ENCODE data around the gene PGM3. TPM values are rescaled to one million over a fixed set of nuclear protein-coding genes. Genes with fewer than 3 reads are reported as not detected.
"Not testable (repeated sequence)": the region's sequence is repeated elsewhere in the genome, so short reads cannot be mapped to it uniquely, and the experiment has no call there.

Gene PGM3
- total RNA-seq, 1 donor from 2014 or later, result 151 TPM

DNA sequence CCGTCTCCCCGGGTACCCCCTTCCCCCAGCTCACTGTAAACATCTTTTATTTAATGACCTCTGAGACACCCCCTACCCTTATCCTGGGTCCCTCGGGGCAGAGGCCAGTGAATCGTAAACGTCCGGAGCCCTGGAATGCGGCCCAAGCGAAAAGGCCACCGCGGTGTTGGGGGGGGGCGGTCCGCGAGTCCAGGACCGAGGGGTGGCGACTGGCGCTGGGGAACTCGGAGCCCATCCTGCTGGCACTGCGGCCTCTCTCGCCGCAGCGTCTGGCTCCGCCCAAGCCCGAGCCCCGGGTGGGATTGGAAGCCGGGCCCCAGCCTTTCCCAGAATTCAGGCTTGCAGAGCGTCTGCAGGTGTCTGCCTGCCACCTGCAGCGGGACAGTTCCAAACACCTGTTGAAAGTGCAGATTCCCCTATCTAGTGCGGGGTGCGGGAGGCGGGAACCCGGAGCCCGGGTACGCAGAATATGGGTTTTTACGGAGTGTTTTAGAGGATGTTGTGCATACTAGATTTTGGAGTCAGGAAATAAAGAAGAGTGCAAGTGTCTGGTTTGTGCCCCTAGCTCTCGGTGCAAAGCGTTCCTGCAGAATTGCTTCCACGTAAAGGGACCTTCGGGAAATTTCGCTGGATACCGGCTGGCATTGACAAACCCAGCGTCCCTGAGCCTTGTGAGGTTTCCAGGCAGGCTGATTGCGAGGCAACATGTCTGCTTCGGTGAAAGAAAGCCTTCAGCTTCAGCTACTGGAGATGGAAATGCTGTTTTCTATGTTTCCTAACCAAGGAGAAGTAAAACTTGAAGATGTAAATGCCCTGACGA is 892 bp upstream of the PGM3 start:
- Histone ChIP-seq H3K9ac (ENCODE audit: low read length) (peak overlapping the region; percentile 91), H3K9me3 (ENCODE audit: insufficient read depth, low read depth, low read length) (no peaks in the 10 kb centered on the region), H3K27me3 (ENCODE audit: insufficient read depth, low read length) (no peaks in the 10 kb centered on the region), H3K79me2 (ENCODE audit: insufficient read depth, low read length) (peaks cover 45% of the 10 kb centered on the region), H3K27ac (ENCODE audit: low read depth, low read length) (peak overlapping the region; percentile 90), H3K4me3 (ENCODE audit: insufficient read depth, low read depth, low read length) (peak overlapping the region; percentile 74), H3K4me1 (ENCODE audit: insufficient read depth, low read length) (peaks cover 21% of the 10 kb centered on the region), H4K20me1 (ENCODE audit: insufficient read depth, low read length) (peaks cover 39% of the 10 kb centered on the region), H2AFZ (ENCODE audit: low read depth, low read length) (peak overlapping the region; percentile 88), H3K4me2 (ENCODE audit: low read length) (peak overlapping the region; percentile 87), H3K36me3 (ENCODE audit: insufficient read depth, low read length) (peaks cover 21% of the 10 kb centered on the region)
- FAIRE-seq (no peak), DNase-seq (ENCODE audit: low read depth) (peak; percentile 16)
- H3K9me3 Mint-ChIP-seq (ENCODE audit: unreplicated experiment), result no peaks in the 10 kb centered on the region
- H3K36me3 Mint-ChIP-seq (ENCODE audit: low read depth, unreplicated experiment), result peaks cover 15% of the 10 kb centered on the region
- H3K27ac Mint-ChIP-seq (ENCODE audit: unreplicated experiment), result peak overlapping the region; percentile 53
- H3K4me3 Mint-ChIP-seq (ENCODE audit: unreplicated experiment), result peak overlapping the region; percentile 78
- no peaks in the 10 kb centered on the region for H3K27me3 Mint-ChIP-seq (ENCODE audit: low read depth, unreplicated experiment)
- TF ChIP-seq EZH2 (IDR thresholded peaks at IDR 0.05; ENCODE audit: insufficient read depth, low read length), result no peak
- peaks cover 44% of the 10 kb centered on the region for H3K4me1 Mint-ChIP-seq (ENCODE audit: low read depth, unreplicated experiment)

DNA sequence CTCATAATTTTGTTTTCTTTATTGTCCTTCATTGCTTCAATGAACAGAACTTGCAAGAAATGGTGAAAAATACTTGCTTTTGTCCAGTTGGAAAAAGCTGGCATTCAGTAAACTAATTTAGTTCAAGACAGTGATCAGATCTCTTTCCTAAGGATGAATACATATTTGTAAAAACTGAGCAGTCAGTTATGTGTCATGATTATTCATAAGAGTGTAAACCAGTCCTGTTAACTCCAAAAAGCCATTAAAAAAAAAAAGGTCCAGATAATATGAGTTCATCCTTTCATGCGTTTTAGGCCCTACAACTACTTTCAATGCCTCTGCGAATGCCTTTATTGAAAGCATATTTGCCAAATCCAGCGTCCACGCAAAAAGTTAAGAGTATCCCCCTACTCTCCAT is 609 bp downstream of the PGM3 start:
- peaks cover 32% of the 10 kb centered on the region for H3K36me3 ChIP-seq (ENCODE audit: insufficient read depth, low read length)
- H3K4me2 ChIP-seq (ENCODE audit: low read length), result peak overlapping the region; percentile 87
- peaks cover 13% of the 10 kb centered on the region for H3K36me3 Mint-ChIP-seq (ENCODE audit: low read depth, unreplicated experiment)
- peak overlapping the region; percentile 74 for H3K4me3 ChIP-seq (ENCODE audit: insufficient read depth, low read depth, low read length)
- peaks cover 30% of the 10 kb centered on the region for H3K4me1 Mint-ChIP-seq (ENCODE audit: low read depth, unreplicated experiment)
- peak overlapping the region; percentile 91 for H3K9ac ChIP-seq (ENCODE audit: low read length)
- peaks cover 60% of the 10 kb centered on the region for H3K79me2 ChIP-seq (ENCODE audit: insufficient read depth, low read length)
- FAIRE-seq, result no peak
- peak overlapping the region; percentile 88 for H2AFZ ChIP-seq (ENCODE audit: low read depth, low read length)
- H3K27me3 Mint-ChIP-seq (ENCODE audit: low read depth, unreplicated experiment), result no peaks in the 10 kb centered on the region
- peak overlapping the region; percentile 99 for H3K4me3 Mint-ChIP-seq (ENCODE audit: unreplicated experiment)
- TF ChIP-seq EZH2 (IDR thresholded peaks at IDR 0.05; ENCODE audit: insufficient read depth, low read length), result no peak
- TF ChIP-seq, protein P1, sequence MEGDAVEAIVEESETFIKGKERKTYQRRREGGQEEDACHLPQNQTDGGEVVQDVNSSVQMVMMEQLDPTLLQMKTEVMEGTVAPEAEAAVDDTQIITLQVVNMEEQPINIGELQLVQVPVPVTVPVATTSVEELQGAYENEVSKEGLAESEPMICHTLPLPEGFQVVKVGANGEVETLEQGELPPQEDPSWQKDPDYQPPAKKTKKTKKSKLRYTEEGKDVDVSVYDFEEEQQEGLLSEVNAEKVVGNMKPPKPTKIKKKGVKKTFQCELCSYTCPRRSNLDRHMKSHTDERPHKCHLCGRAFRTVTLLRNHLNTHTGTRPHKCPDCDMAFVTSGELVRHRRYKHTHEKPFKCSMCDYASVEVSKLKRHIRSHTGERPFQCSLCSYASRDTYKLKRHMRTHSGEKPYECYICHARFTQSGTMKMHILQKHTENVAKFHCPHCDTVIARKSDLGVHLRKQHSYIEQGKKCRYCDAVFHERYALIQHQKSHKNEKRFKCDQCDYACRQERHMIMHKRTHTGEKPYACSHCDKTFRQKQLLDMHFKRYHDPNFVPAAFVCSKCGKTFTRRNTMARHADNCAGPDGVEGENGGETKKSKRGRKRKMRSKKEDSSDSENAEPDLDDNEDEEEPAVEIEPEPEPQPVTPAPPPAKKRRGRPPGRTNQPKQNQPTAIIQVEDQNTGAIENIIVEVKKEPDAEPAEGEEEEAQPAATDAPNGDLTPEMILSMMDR (IDR thresholded peaks at IDR 0.05; ENCODE audit: insufficient read depth, low read depth, low read length), result no peak
- DNase-seq (ENCODE audit: low read depth), result peak; percentile 8
- no peaks in the 10 kb centered on the region for H3K27me3 ChIP-seq (ENCODE audit: insufficient read depth, low read length)
- peaks cover 50% of the 10 kb centered on the region for H4K20me1 ChIP-seq (ENCODE audit: insufficient read depth, low read length)
- H3K9me3 Mint-ChIP-seq (ENCODE audit: unreplicated experiment), result no peaks in the 10 kb centered on the region
- H3K27ac Mint-ChIP-seq (ENCODE audit: unreplicated experiment), result peak overlapping the region; percentile 98
- H3K27ac ChIP-seq (ENCODE audit: low read depth, low read length), result peak overlapping the region; percentile 90
- H3K9me3 ChIP-seq (ENCODE audit: insufficient read depth, low read depth, low read length), result no peaks in the 10 kb centered on the region
- H3K4me1 ChIP-seq (ENCODE audit: insufficient read depth, low read length), result peaks cover 6% of the 10 kb centered on the region

DNA sequence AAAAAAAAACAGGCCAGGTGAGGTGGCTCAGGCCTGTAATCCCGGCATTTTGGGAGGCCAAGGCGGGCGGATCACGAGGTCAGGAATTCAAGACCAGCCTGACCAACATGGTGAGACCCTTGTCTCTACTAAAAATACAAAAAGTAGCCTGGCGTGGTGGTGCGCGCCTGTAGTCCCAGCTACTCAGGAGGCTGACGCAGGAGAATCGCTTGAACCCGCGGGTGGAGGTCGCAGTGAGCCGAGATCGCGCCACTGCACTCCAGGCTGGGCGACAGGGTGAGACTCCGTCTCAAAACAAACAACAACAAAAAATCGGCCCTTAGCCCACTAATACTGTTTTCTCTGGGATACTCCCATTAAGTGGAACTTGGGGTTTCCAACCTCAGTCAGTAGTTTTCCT is 1.1 kb downstream of the PGM3 start:
- Histone ChIP-seq H3K36me3 (ENCODE audit: insufficient read depth, low read length) (peaks cover 32% of the 10 kb centered on the region), H3K4me3 (ENCODE audit: insufficient read depth, low read depth, low read length) (peak overlapping the region; percentile 74), H3K4me2 (ENCODE audit: low read length) (peak overlapping the region; percentile 87), H3K9ac (ENCODE audit: low read length) (peak overlapping the region; percentile 91), H3K27ac (ENCODE audit: low read depth, low read length) (peak overlapping the region; percentile 90), H4K20me1 (ENCODE audit: insufficient read depth, low read length) (peaks cover 55% of the 10 kb centered on the region), H3K79me2 (ENCODE audit: insufficient read depth, low read length) (peaks cover 65% of the 10 kb centered on the region)
- Mint-ChIP-seq H3K4me3 (ENCODE audit: unreplicated experiment) (peak overlapping the region; percentile 99), H3K36me3 (ENCODE audit: low read depth, unreplicated experiment) (peaks cover 13% of the 10 kb centered on the region), H3K27ac (ENCODE audit: unreplicated experiment) (peak overlapping the region; percentile 98), H3K4me1 (ENCODE audit: low read depth, unreplicated experiment) (peaks cover 26% of the 10 kb centered on the region)
- H2AFZ ChIP-seq (ENCODE audit: low read depth, low read length); H3K9me3 Mint-ChIP-seq (ENCODE audit: unreplicated experiment); H3K27me3 ChIP-seq (ENCODE audit: insufficient read depth, low read length); H3K4me1 ChIP-seq (ENCODE audit: insufficient read depth, low read length); DNase-seq (ENCODE audit: low read depth); H3K27me3 Mint-ChIP-seq (ENCODE audit: low read depth, unreplicated experiment); H3K9me3 ChIP-seq (ENCODE audit: insufficient read depth, low read depth, low read length); FAIRE-seq: not testable (repeated sequence)

Data from astrocyte (in vitro differentiated cells and primary cell).